Right lobe of liver (tissue), 6 donors: ENCODE data around the gene SPINT2. TPM values are rescaled to one million over a fixed set of nuclear protein-coding genes. Genes with fewer than 3 reads are reported as not detected.

Experiments
- ATAC-seq, 4 donors: fragments of 200-7000 bp; cut with Tn5 transposase; one replicate each; pipeline ENCODE4 v1.9.1; 2020; ENCODE audit warnings: mild to moderate bottlenecking in 4 of 4, moderate library complexity in 4 of 4
- DNase-seq, 3 donors: peaks; one replicate each; pipeline ENCODE4 v3.0.0-alpha.2; 2020
- H3K27ac ChIP-seq, 3 donors: fragments of 200-600 bp; one replicate each; pipeline ENCODE4 v1.8.0; 2022
- H3K27me3 ChIP-seq, 2 donors: fragments of 200-600 bp; one replicate each; pipeline ENCODE4 v1.8.0; 2022
- H3K36me3 ChIP-seq, 4 donors: fragments of 200-600 bp; sonication (generic) in 1 of 4; one replicate each; pipeline versions ENCODE4 v1.5.1 to v1.8.0; 2017 to 2022; ENCODE audit warnings: control low read depth in 1 of 4
- H3K4me1 ChIP-seq, 4 donors: fragments of 200-600 bp; sonication (generic) in 1 of 4; one replicate each; pipeline versions ENCODE4 v1.5.1 to v1.8.0; 2017 to 2022; ENCODE audit warnings: control low read depth in 1 of 4
- H3K4me3 ChIP-seq, 3 donors: fragments of 200-600 bp; one replicate each; pipeline ENCODE4 v1.8.0; 2022
- H3K9me3 ChIP-seq, 4 donors: fragments of 200-600 bp; sonication (generic) in 1 of 4; one replicate each; pipeline versions ENCODE4 v1.5.1 to v1.8.0; 2017 to 2022; ENCODE audit warnings: control low read depth in 1 of 4
- POLR2A ChIP-seq: fragments of 450-650 bp; IDR thresholded peaks from one replicate; pipeline ENCODE4 v1.6.1; 2017; ENCODE audit warnings: antibody characterized with exemption, mild to moderate bottlenecking
- WGBS: methylation state at CpG from one replicate; pipeline ENCODE4 v1.1.6; 2018; ENCODE audit warnings: low coverage, low lambda C conversion rate; ENCODE audit not compliant: insufficient coverage; ENCODE audit errors: missing lambda C conversion rate; 5-methylcytosine and 5-hydroxymethylcytosine counted together
- intact Hi-C, 2 donors: fragments of 100-400 bp; cut with DNase I; formaldehyde crosslinking; loops; one replicate each; pipeline versions ENCODE4 v1.11.2 to v1.14.1; 2022
- total RNA-seq, 6 experiments: library from RNA; depleted of rRNA in 2 of 6; stranded (reverse); fragments of >200 nt in 2 of 6; fragmentation: NEBNext Ultra II Directional in 3 of 6; extraction: Animal tissue kit (Norgen Biotek cat#: 25700) in 3 of 6; gene quantifications; one replicate each; pipeline versions ENCODE4 v1.1.0 to v1.2.4, GENCODE V29; 2016 to 2023
- TF ChIP-seq, protein P1 (sequence below), 4 donors: fragments of 200-600 bp in 3 of 4; fragments of 450-650 bp in 1 of 4; IDR thresholded peaks; one replicate each; pipeline versions ENCODE4 v1.5.1 to v1.8.0; 2016 to 2022; ENCODE audit warnings: antibody characterized with exemption in 4 of 4, mild to moderate bottlenecking in 2 of 4
- donor health status: DM: no; HTN: yes; CAD: no.
- donor health status: DM: no; HTN: no; CAD: no.
- donor health status: DM: no; HTN: no; CAD: no.
- donor health status: DM: no; HTN: yes; CAD: no.
- donor health status: DM: no; HTN: yes; CAD: no.

Gene SPINT2
- total RNA-seq, 6 experiments from 2014 or later = 3.5 to 19.1 (median 6.2) TPM

DNA sequence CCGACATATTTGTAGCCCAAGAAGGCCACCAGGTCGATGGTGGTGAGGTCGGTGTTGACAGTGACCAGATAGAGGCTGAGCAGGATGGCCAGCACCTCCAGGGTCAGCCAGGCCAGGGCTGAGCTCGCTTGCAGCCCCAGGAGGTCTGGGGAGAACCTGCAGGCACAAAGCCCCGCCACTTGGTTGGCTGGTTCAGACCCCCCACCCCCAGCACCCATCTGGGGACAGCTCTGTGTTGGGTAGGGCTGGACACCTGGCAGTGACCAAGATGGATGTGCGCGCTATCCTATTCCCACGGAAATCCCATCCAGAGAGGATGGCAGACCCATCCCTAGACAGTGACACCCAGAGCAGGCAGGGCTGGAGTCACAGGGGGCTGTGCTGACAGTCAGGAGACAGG lies 43.2 kb downstream of the SPINT2 start:
- DNase-seq (no peak), ATAC-seq (no peak)
- Histone ChIP-seq H3K4me1 (no peaks in the 10 kb centered on the region), H3K27ac (no peak overlapping the region), H3K27me3 (no peaks in the 10 kb centered on the region), H3K36me3 (peaks cover 0 to 3% (median 0%) of the 10 kb centered on the region in 4 donors), H3K4me3 (no peak overlapping the region), H3K9me3 (no peaks in the 10 kb centered on the region)
- TF ChIP-seq, protein P1, sequence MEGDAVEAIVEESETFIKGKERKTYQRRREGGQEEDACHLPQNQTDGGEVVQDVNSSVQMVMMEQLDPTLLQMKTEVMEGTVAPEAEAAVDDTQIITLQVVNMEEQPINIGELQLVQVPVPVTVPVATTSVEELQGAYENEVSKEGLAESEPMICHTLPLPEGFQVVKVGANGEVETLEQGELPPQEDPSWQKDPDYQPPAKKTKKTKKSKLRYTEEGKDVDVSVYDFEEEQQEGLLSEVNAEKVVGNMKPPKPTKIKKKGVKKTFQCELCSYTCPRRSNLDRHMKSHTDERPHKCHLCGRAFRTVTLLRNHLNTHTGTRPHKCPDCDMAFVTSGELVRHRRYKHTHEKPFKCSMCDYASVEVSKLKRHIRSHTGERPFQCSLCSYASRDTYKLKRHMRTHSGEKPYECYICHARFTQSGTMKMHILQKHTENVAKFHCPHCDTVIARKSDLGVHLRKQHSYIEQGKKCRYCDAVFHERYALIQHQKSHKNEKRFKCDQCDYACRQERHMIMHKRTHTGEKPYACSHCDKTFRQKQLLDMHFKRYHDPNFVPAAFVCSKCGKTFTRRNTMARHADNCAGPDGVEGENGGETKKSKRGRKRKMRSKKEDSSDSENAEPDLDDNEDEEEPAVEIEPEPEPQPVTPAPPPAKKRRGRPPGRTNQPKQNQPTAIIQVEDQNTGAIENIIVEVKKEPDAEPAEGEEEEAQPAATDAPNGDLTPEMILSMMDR (IDR thresholded peaks at IDR 0.05) = no peak
- TF ChIP-seq POLR2A = no peak
- 80% methylated on average over 1 of the region's 8 CpGs for WGBS
- intact Hi-C loops = no loop called here

DNA sequence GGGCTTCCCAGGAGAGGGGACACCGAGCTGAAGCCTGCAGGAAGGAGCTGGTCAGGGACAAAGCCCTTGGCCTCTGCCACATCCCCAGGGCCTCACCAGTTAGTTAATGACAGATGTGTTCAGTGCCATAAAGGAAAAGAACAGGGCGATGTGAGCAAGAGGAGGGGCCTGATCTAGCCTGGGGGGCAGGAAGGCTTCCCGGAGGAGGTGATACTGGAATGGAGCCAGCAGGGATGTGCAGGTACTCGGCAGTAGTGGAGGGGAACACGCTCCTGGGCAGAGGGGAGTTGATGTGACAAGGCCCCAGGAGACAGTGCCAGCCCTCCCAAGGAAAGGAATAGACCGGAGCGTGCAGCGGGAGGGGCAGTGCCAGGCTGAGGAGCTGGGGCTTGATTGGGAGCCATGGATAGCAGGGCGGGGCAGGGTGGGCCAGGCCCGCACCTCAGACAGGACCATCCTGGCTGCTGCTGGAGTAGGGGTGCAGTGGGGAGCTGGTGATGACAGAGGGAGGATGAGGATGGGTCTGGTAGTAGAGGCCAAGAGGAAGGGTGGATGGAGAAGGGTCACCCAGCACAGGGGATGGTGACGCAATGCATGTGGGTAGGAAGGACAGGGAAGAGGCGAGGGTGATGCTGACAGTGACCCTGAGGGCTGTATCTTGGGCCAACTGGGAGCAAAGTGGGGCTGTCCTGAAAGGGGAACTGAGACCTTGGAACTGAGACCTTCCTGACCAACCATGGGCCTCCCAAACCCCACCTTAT lies 43.8 kb downstream of the SPINT2 start:
- Histone ChIP-seq H3K36me3 (peaks cover 0 to 3% (median 0%) of the 10 kb centered on the region in 4 donors), H3K4me1 (no peaks in the 10 kb centered on the region), H3K4me3 (no peak overlapping the region), H3K27me3 (no peaks in the 10 kb centered on the region), H3K9me3 (no peaks in the 10 kb centered on the region), H3K27ac (no peak overlapping the region)
- TF ChIP-seq, protein P1 (IDR thresholded peaks at IDR 0.05) = no peak
- TF ChIP-seq POLR2A = no peak
- intact Hi-C loops = no loop called here
- WGBS = 82% methylated on average over 10 of the region's 12 CpGs
- no peak for DNase-seq
- ATAC-seq = peak in 3 of 4 donors; percentile 4 to 26 (median 18)

DNA sequence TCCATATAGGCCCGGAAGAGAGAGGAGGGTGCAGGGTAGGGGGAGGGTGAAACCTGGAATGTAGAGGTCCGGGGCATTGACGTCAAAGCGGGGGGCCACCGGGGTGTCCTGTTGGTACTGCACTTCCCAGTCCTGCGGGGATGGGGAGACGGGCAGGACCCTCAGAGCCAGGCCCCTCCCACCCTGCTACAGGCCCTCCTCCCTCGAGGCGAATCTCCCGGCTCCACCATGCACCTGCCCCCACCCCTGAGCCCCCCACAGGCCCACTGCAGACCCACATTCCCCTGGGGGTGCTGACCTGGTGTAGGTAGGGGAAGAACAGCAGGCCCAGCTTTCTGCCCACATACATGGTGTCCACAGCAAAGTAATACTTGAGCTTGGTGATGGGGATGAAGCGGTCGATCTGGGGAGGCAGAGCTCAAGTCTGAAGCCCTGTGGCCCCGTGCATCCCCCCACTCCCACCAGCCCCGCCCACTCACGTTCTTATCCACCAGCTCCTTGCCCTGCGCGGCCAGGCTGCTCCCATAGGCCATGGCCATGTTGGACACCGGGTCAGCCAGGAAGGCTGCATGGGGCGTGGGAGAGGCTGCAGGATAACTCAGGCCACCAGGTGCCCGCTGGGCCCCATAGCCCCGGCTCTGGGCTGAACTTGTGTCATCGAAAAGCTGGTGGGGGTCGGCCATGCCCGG lies 44.7 kb downstream of the SPINT2 start:
- ATAC-seq = no peak
- no peaks in the 10 kb centered on the region for H3K4me1 ChIP-seq
- no peak overlapping the region for H3K27ac ChIP-seq
- TF ChIP-seq, protein P1 (IDR thresholded peaks at IDR 0.05) = no peak
- no peak for TF ChIP-seq POLR2A
- intact Hi-C loops = no loop called here
- H3K9me3 ChIP-seq = no peaks in the 10 kb centered on the region
- H3K27me3 ChIP-seq = no peaks in the 10 kb centered on the region
- 87% methylated on average over 3 of the region's 24 CpGs for WGBS
- H3K4me3 ChIP-seq = no peak overlapping the region
- no peak for DNase-seq
- H3K36me3 ChIP-seq = peaks cover 0 to 3% (median 0%) of the 10 kb centered on the region in 4 donors

DNA sequence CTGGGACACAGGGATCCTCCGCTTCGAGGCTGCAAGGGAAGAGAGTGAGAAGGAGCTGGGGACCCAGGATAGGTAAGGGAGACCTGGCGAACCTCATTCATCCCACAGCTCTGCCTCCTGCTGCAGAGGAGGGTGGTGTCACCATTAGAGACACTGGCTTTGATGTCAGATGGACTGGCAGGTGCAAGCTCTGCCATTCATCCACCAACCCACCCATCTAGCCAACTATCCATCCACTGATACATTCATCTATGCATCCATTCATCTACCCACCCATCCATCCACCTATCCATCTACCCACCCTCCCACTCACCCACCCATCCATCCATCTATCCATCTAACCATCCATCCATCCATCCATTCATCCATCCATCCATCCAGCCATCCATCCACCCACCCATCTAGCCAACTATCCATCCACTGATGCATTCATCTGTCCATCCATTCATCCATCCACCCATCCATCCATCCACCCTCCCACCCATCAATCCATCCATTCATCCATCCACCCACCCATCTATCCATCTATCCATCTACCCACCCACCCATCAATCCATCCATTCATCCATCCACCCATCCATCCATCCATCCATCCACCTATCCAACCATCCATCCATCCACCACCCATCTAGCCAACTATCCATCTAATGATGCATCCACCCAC lies 45.4 kb downstream of the SPINT2 start:
- no peak for ATAC-seq
- TF ChIP-seq, protein P1 (IDR thresholded peaks at IDR 0.05) = no peak
- no peak for TF ChIP-seq POLR2A
- H3K27ac ChIP-seq = no peak overlapping the region
- intact Hi-C loops = no loop called here
- no peaks in the 10 kb centered on the region for H3K4me1 ChIP-seq
- H3K9me3 ChIP-seq = no peaks in the 10 kb centered on the region
- WGBS = no CpG with 5 or more reads among the region's 3 CpGs
- DNase-seq = no peak
- no peaks in the 10 kb centered on the region for H3K27me3 ChIP-seq
- peaks cover 0 to 3% (median 0%) of the 10 kb centered on the region in 4 donors for H3K36me3 ChIP-seq
- no peak overlapping the region for H3K4me3 ChIP-seq
